HepG2 (cell line): ENCODE measurements around the gene LMTK2. TPM values are rescaled to one million over a fixed set of nuclear protein-coding genes. Genes with fewer than 3 reads are reported as not detected.

Experiments used
- CBFB ChIP-seq: sonication (generic); formaldehyde crosslinking; IDR thresholded peaks from 2 replicates; pipeline ENCODE4 v1.4.0; 2020; ENCODE audit warnings: missing genetic modification reagents
- GMEB2 ChIP-seq: IDR thresholded peaks from 2 replicates; pipeline ENCODE4 v1.6.1; 2016; ENCODE audit warnings: missing biosample characterization, missing genetic modification reagents, low read depth
- HNRNPLL ChIP-seq: fragments of 200-400 bp; formaldehyde crosslinking; IDR thresholded peaks from 2 replicates; pipeline ENCODE4 v1.6.1; 2017; ENCODE audit warnings: mild to moderate bottlenecking, low read depth, low read length; ENCODE audit not compliant: poor library complexity, severe bottlenecking
- POLR2G ChIP-seq: fragments of 200-400 bp; formaldehyde crosslinking; IDR thresholded peaks from 2 replicates; pipeline ENCODE4 v1.6.1; 2018; ENCODE audit warnings: mild to moderate bottlenecking, low read depth, low read length, moderate library complexity
- RBFOX2 ChIP-seq: fragments of 200-400 bp; formaldehyde crosslinking; IDR thresholded peaks from 2 replicates; pipeline ENCODE4 v1.6.1; 2017; ENCODE audit warnings: low read depth, mild to moderate bottlenecking, low read length
- SAFB2 ChIP-seq: sonication (generic); formaldehyde crosslinking; IDR thresholded peaks from 2 replicates; pipeline ENCODE4 v1.5.1; 2020; ENCODE audit warnings: missing genetic modification reagents, low read depth, mild to moderate bottlenecking, borderline replicate concordance
- TGIF2 ChIP-seq: IDR thresholded peaks from 2 replicates; pipeline ENCODE4 v1.6.1; 2016; ENCODE audit warnings: control low read depth, missing compliant biosample characterization
- ZBED4 ChIP-seq: sonication (generic); formaldehyde crosslinking; IDR thresholded peaks from 2 replicates; pipeline ENCODE4 v1.4.0; 2020; ENCODE audit warnings: missing genetic modification reagents, borderline replicate concordance
- ZC3H13 ChIP-seq: sonication (generic); formaldehyde crosslinking; IDR thresholded peaks from 2 replicates; pipeline ENCODE4 v1.8.1; 2023; ENCODE audit warnings: mild to moderate bottlenecking, missing genetic modification reagents, moderate library complexity
- ZNF180 ChIP-seq: sonication (generic); formaldehyde crosslinking; IDR thresholded peaks from 2 replicates; pipeline ENCODE4 v1.4.0; 2020; ENCODE audit warnings: low read depth, missing genetic modification reagents, borderline replicate concordance
- ZNF318 ChIP-seq: sonication (generic); formaldehyde crosslinking; IDR thresholded peaks from 2 replicates; pipeline ENCODE4 v1.4.0; 2020; ENCODE audit warnings: mild to moderate bottlenecking, missing genetic modification reagents
- ZNF556 ChIP-seq: sonication (generic); formaldehyde crosslinking; IDR thresholded peaks from 2 replicates; pipeline ENCODE4 v1.4.0; 2020; ENCODE audit warnings: mild to moderate bottlenecking, missing genetic modification reagents, borderline replicate concordance
- ZNF639 ChIP-seq: conservative IDR thresholded peaks from 2 replicates; pipeline ENCODE4 v1.6.1; 2018; ENCODE audit warnings: missing genetic modification reagents
- polyA plus RNA-seq, 8 experiments: library from polyadenylated mRNA; depleted of rRNA in 3 of 8; stranded (reverse) in 7 of 8; unstranded in 1 of 8; fragments of >200 nt; fragmentation: Illumina TruSeq in 4 of 8; extraction: Trizol in 4 of 8; gene quantifications; 2 replicates each; pipeline versions ENCODE4 v1.2.1 to v1.2.3, GENCODE V29; 2011 to 2016; ENCODE audit warnings: low read depth in 4 of 8, missing spikeins in 1 of 8, mixed read lengths in 1 of 8; ENCODE audit not compliant: insufficient read depth in 1 of 8
- total RNA-seq, 5 experiments: library from RNA; depleted of rRNA; stranded (reverse); fragments of >200 nt; fragmentation: Illumina TruSeq; extraction: Trizol; gene quantifications; 2 replicates each; pipeline ENCODE4 v1.2.3, GENCODE V29; 2016; ENCODE audit warnings: low read depth in 1 of 5

The LMTK2 gene
- total and polyA plus RNA-seq, 2 of the 13 experiments (the other 11 are each of a cell fraction or from before 2014, with no cell fraction given): 9.5 to 11.7 TPM

GRCh38 chr7:98106647-98107312 is at the start of gene LMTK2 (continued):
- TF ChIP-seq ZNF639 (CRISPR knock-in tag) (0 out of 2 replicates have a peak, but pooled peaks have one; percentile 27), GMEB2 (CRISPR knock-in tag) (peak; percentile 64; the same call in 1 of the 2 replicates), ZNF556 (CRISPR knock-in tag) (peak; percentile 46; the same call in 1 of the 2 replicates), ZBED4 (CRISPR knock-in tag) (no peak), TGIF2 (CRISPR knock-in tag) (peak; percentile 84; the same call in 1 of the 2 replicates), ZC3H13 (CRISPR knock-in tag) (peak; percentile 53; the same call in 1 of the 2 replicates), POLR2G (peak; percentile 93), ZNF180 (CRISPR knock-in tag) (no peak), HNRNPLL (peak; percentile 79), ZNF318 (CRISPR knock-in tag) (no peak), SAFB2 (CRISPR knock-in tag) (peak; percentile 74; the same call in 1 of the 2 replicates), RBFOX2 (peak; percentile 97), CBFB (CRISPR knock-in tag) (peak; percentile 50; the same call in 1 of the 2 replicates)
